Body of pancreas (tissue), 4 donors: ENCODE data around the gene CFLAR. TPM values are rescaled to one million over a fixed set of nuclear protein-coding genes. Genes with fewer than 3 reads are reported as not detected.

Source experiments
- ATAC-seq: fragments of 150-250 bp; one replicate; pipeline ENCODE4 v1.9.1; 2016
- DNase-seq, 4 donors: peaks; one replicate each; pipeline ENCODE4 v3.0.0-alpha.2; 2019
- H3K27ac ChIP-seq, 4 donors: fragments of 200-600 bp; sonication (generic); 1 replicate in 3 of 4; 2 replicates in 1 of 4; pipeline versions ENCODE4 v1.5.1 to v1.6.1; 2016 to 2019; ENCODE audit warnings: mild to moderate bottlenecking in 1 of 4, mixed read lengths in 1 of 4, moderate library complexity in 1 of 4
- H3K27me3 ChIP-seq, 2 donors: fragments of 200-600 bp; sonication (generic); one replicate each; pipeline ENCODE4 v1.6.0; 2016; ENCODE audit warnings: mild to moderate bottlenecking in 1 of 2
- H3K36me3 ChIP-seq, 2 donors: fragments of 200-600 bp; sonication (generic); replicated peaks in 1 of 2; 2 replicates each; pipeline ENCODE4 v1.5.1; 2016; ENCODE audit warnings: low read depth in 2 of 2; ENCODE audit not compliant: insufficient read depth in 1 of 2
- H3K4me1 ChIP-seq: fragments of 200-600 bp; sonication (generic); one replicate; pipeline ENCODE4 v1.6.0; 2016
- H3K4me3 ChIP-seq, 2 donors: fragments of 200-600 bp; sonication (generic); 1 replicate in 1 of 2; 2 replicates in 1 of 2; pipeline ENCODE4 v1.5.1; 2016 to 2019
- H3K9me3 ChIP-seq, 3 donors: fragments of 200-600 bp; sonication (generic); 1 replicate in 2 of 3; 2 replicates in 1 of 3; pipeline ENCODE4 v1.5.1; 2016
- POLR2A ChIP-seq, 3 donors: fragments of 450-650 bp; IDR thresholded peaks; one replicate each; pipeline ENCODE4 v1.6.1; 2016; ENCODE audit warnings: antibody characterized with exemption in 3 of 3, mild to moderate bottlenecking in 2 of 3
- WGBS, 2 donors: methylation state at CpG; one replicate each; pipeline ENCODE4 v1.1.5; 2017; 5-methylcytosine and 5-hydroxymethylcytosine counted together
- intact Hi-C: fragments of 100-400 bp; cut with DNase I; formaldehyde crosslinking; loops from one replicate; pipeline ENCODE4 v1.15.1; 2023
- total RNA-seq, 2 donors: library from RNA; depleted of rRNA; stranded (reverse); fragments of >200 nt; gene quantifications; one replicate each; pipeline ENCODE4 v1.1.0, GENCODE V29; 2016
- TF ChIP-seq, protein P1 (sequence below), 7 experiments: fragments of 450-650 bp in 4 of 7; fragments of 200-600 bp in 3 of 7; sonication (generic) in 3 of 7; IDR thresholded peaks; one replicate each; pipeline ENCODE4 v1.5.1; 2016 to 2019; ENCODE audit warnings: antibody characterized with exemption in 7 of 7

Gene CFLAR
- total RNA-seq, 2 donors from 2014 or later = 83.3 to 113 TPM

GRCh38 chr2:201191132-201191875 lies 75.3 kb downstream of the CFLAR start:
- DNase-seq (no peak), ATAC-seq (peak; percentile 48)
- no peaks in the 10 kb centered on the region for H3K27me3 ChIP-seq
- TF ChIP-seq POLR2A (IDR thresholded peaks at IDR 0.05) = no peak
- TF ChIP-seq, protein P1, sequence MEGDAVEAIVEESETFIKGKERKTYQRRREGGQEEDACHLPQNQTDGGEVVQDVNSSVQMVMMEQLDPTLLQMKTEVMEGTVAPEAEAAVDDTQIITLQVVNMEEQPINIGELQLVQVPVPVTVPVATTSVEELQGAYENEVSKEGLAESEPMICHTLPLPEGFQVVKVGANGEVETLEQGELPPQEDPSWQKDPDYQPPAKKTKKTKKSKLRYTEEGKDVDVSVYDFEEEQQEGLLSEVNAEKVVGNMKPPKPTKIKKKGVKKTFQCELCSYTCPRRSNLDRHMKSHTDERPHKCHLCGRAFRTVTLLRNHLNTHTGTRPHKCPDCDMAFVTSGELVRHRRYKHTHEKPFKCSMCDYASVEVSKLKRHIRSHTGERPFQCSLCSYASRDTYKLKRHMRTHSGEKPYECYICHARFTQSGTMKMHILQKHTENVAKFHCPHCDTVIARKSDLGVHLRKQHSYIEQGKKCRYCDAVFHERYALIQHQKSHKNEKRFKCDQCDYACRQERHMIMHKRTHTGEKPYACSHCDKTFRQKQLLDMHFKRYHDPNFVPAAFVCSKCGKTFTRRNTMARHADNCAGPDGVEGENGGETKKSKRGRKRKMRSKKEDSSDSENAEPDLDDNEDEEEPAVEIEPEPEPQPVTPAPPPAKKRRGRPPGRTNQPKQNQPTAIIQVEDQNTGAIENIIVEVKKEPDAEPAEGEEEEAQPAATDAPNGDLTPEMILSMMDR (IDR thresholded peaks at IDR 0.05) = no peak
- H3K9me3 ChIP-seq = no peaks in the 10 kb centered on the region
- H3K36me3 ChIP-seq = peaks cover 0 to 2% of the 10 kb centered on the region in 2 donors
- intact Hi-C loops = no loop called here
- H3K4me3 ChIP-seq = no peak overlapping the region
- 42 to 50% methylated on average over 4 of the region's 4 CpGs for WGBS, 2 donors
- H3K4me1 ChIP-seq = peaks cover 8% of the 10 kb centered on the region
- H3K27ac ChIP-seq = peak overlapping the region in 2 of 4 donors; percentile 0 to 26

GRCh38 chr2:201194097-201194496 lies 78.1 kb downstream of the CFLAR start:
- WGBS, 2 donors = 65 to 72% methylated on average over 3 of the region's 3 CpGs

DNA sequence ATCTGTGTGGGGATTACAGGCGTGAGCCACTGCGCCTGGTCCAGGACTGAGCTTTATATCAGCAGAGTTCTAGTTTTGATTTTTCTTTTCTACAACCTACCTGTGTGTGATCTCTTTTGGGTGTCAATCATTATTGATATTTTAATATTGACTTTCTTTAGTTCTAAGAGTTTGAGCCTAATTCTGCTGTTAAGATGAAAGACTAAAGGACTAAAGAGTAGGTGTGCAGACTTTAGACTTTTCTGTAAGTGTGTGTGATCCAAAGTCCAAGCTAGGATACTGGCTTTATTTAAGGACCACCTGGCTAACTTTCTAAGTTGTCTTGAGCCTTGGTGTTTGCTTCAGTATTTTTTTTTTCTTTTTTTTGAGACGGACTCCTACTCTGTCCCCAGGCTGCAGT lies 79.4 kb downstream of the CFLAR start:
- WGBS, 2 donors = 87 to 91% methylated on average over 3 of the region's 3 CpGs
- no peaks in the 10 kb centered on the region for H3K27me3 ChIP-seq
- H3K4me3 ChIP-seq = no peak overlapping the region
- no peak overlapping the region for H3K27ac ChIP-seq
- H3K4me1 ChIP-seq = no peaks in the 10 kb centered on the region
- peaks cover 0 to 7% of the 10 kb centered on the region in 2 donors for H3K36me3 ChIP-seq
- DNase-seq = no peak
- ATAC-seq = no peak
- intact Hi-C loops = no loop called here
- H3K9me3 ChIP-seq = no peaks in the 10 kb centered on the region
- TF ChIP-seq, protein P1 (IDR thresholded peaks at IDR 0.05) = no peak
- no peak for TF ChIP-seq POLR2A (IDR thresholded peaks at IDR 0.05)

More at GRCh38 chr2:201194097-201194496, 78.1 kb downstream of the CFLAR start:
- peaks cover 0 to 3% of the 10 kb centered on the region in 2 donors for H3K36me3 ChIP-seq
- intact Hi-C loops = no loop called here
- DNase-seq (no peak), ATAC-seq (no peak)
- H3K4me1 ChIP-seq = no peaks in the 10 kb centered on the region
- no peaks in the 10 kb centered on the region for H3K9me3 ChIP-seq
- H3K27ac ChIP-seq = no peak overlapping the region
- no peak overlapping the region for H3K4me3 ChIP-seq
- no peaks in the 10 kb centered on the region for H3K27me3 ChIP-seq
- TF ChIP-seq, protein P1 (IDR thresholded peaks at IDR 0.05) = no peak
- TF ChIP-seq POLR2A (IDR thresholded peaks at IDR 0.05) = no peak

GRCh38 chr2:201196003-201196402 lies 80.0 kb downstream of the CFLAR start:
- Histone ChIP-seq H3K36me3 (peaks cover 0 to 10% of the 10 kb centered on the region in 2 donors), H3K27ac (no peak overlapping the region)

More at GRCh38 chr2:201196003-201196402, 80.0 kb downstream of the CFLAR start:
- intact Hi-C loops = no loop called here
- TF ChIP-seq, protein P1 (IDR thresholded peaks at IDR 0.05) = no peak
- no peak for TF ChIP-seq POLR2A (IDR thresholded peaks at IDR 0.05)
- H3K27me3 ChIP-seq = no peaks in the 10 kb centered on the region
- DNase-seq = no peak
- no peak overlapping the region for H3K4me3 ChIP-seq
- H3K9me3 ChIP-seq = no peaks in the 10 kb centered on the region
- H3K4me1 ChIP-seq = no peaks in the 10 kb centered on the region
- WGBS, 2 donors = 83 to 84% methylated on average over 3 of the region's 3 CpGs
- ATAC-seq = no peak
